HepG2 (cell line): ENCODE measurements around the gene RYR2. TPM values are rescaled to one million over a fixed set of nuclear protein-coding genes. Genes with fewer than 3 reads are reported as not detected.

ENCODE experiments used
- ATAC-seq: fragments of 200-7000 bp; cut with Tn5 transposase; 3 replicates; pipeline ENCODE4 v1.9.1; 2020; ENCODE audit warnings: mild to moderate bottlenecking, moderate library complexity
- BruUV-seq: library from RNA; stranded (reverse); fragments of 400-500 nt; replicated peaks from 2 replicates; lab custom pipeline; 2021; lab: Mats Ljungman, UMichigan
- CTCF ChIA-PET: fragments of 300-600 bp; formaldehyde crosslinking; extraction: SDS; loops from one replicate; lab custom pipeline; 2021; ENCODE audit warnings: low total read pairs, inconsistent platforms, low intra/inter-chr PET ratio; lab: Yijun Ruan, JAX
- POLR2A ChIA-PET: fragments of 350-600 bp; sonication (Branson Sonifier 250); formaldehyde crosslinking; loops from one replicate; lab custom pipeline; 2020; ENCODE audit warnings: antibody characterized with exemption, inconsistent platforms; lab: Yijun Ruan, JAX
- DNase-seq: peaks from one replicate; pipeline ENCODE4 v3.0.0-alpha.2; 2015; ENCODE audit warnings: low spot score
- FAIRE-seq: peaks from 3 replicates; lab custom pipeline; 2011; peaks lifted over from hg19 to GRCh38; lab: Jason Lieb, UNC
- H2AFZ ChIP-seq: one replicate; pipeline ENCODE4 v1.6.1; 2011; ENCODE audit warnings: low read length, inconsistent platforms
- H3K27ac ChIP-seq: fragments of 300-600 bp; 3 replicates; pipeline ENCODE4 v1.8.0; 2011; ENCODE audit warnings: mixed run types, mild to moderate bottlenecking, mixed read lengths, low read length, inconsistent platforms; ENCODE audit not compliant: insufficient read depth; ENCODE audit errors: extremely low read length
- H3K27me3 ChIP-seq, 2 experiments: fragments of 200-600 bp in 1 of 2; 2 replicates in 1 of 2; 3 replicates in 1 of 2; pipeline versions ENCODE4 v1.6.0 to v1.8.0; 2011; ENCODE audit warnings: low read length in 2 of 2, mild to moderate bottlenecking in 2 of 2, moderate library complexity in 2 of 2, inconsistent platforms in 1 of 2; ENCODE audit not compliant: insufficient read depth in 2 of 2, control insufficient read depth in 1 of 2
- H3K36me3 ChIP-seq, 2 experiments: fragments of 200-600 bp in 1 of 2; replicated peaks in 1 of 2; 2 replicates in 1 of 2; 3 replicates in 1 of 2; pipeline versions ENCODE4 v1.5.1 to v1.8.0; 2011; ENCODE audit warnings: low read length in 2 of 2, inconsistent platforms in 1 of 2; ENCODE audit not compliant: insufficient read depth in 2 of 2, control insufficient read depth in 1 of 2
- H3K4me1 ChIP-seq: 2 replicates; pipeline ENCODE4 v1.5.1; 2012; ENCODE audit warnings: low read length, inconsistent platforms; ENCODE audit not compliant: insufficient read depth
- H3K4me2 ChIP-seq: 2 replicates; pipeline ENCODE4 v1.6.0; 2011; ENCODE audit warnings: low read depth, low read length, inconsistent platforms
- H3K4me3 ChIP-seq, 3 experiments: fragments of 200-600 bp in 1 of 3; sonication (generic), shearing (Covaris generic) in 1 of 3; replicated peaks in 1 of 3; 2 replicates each; pipeline ENCODE4 v1.5.1; 2011 to 2016; ENCODE audit warnings: low read length in 3 of 3, inconsistent platforms in 2 of 3, low read depth in 2 of 3, mild to moderate bottlenecking in 2 of 3, control low read depth in 1 of 3, mixed read lengths in 1 of 3; ENCODE audit not compliant: insufficient read depth in 1 of 3
- H3K79me2 ChIP-seq: one replicate; pipeline ENCODE4 v1.6.1; 2011; ENCODE audit warnings: low read length, inconsistent platforms; ENCODE audit not compliant: insufficient read depth
- H3K9ac ChIP-seq: 2 replicates; pipeline ENCODE4 v1.6.0; 2011; ENCODE audit warnings: mild to moderate bottlenecking, low read depth, low read length, inconsistent platforms; ENCODE audit not compliant: insufficient read depth
- H3K9me3 ChIP-seq: 2 replicates; pipeline ENCODE4 v1.5.1; 2012; ENCODE audit warnings: mild to moderate bottlenecking, low read length
- H4K20me1 ChIP-seq: 2 replicates; pipeline ENCODE4 v1.6.0; 2011; ENCODE audit warnings: inconsistent platforms, mild to moderate bottlenecking, low read length, moderate library complexity; ENCODE audit not compliant: insufficient read depth
- DMTF1 ChIP-seq: sonication (generic); formaldehyde crosslinking; IDR thresholded peaks from 2 replicates; pipeline ENCODE4 v1.4.0; 2020; ENCODE audit warnings: mild to moderate bottlenecking, missing genetic modification reagents
- DR1 ChIP-seq: sonication (generic); formaldehyde crosslinking; IDR thresholded peaks from 2 replicates; pipeline ENCODE4 v1.8.0; 2021; ENCODE audit warnings: mild to moderate bottlenecking, missing genetic modification reagents, inconsistent platforms
- HMG20A ChIP-seq: IDR thresholded peaks from 2 replicates; pipeline ENCODE4 v1.6.1; 2016; ENCODE audit warnings: borderline replicate concordance
- MYNN ChIP-seq: sonication (generic); formaldehyde crosslinking; IDR thresholded peaks from 2 replicates; pipeline ENCODE4 v1.4.0; 2020; ENCODE audit warnings: mild to moderate bottlenecking, low read depth, missing genetic modification reagents
- NAIF1 ChIP-seq: sonication (generic); formaldehyde crosslinking; IDR thresholded peaks from 2 replicates; pipeline ENCODE4 v1.5.0; 2020; ENCODE audit warnings: mild to moderate bottlenecking, missing genetic modification reagents, borderline replicate concordance
- TBX3 ChIP-seq: fragments of 450-650 bp; IDR thresholded peaks from 2 replicates; pipeline ENCODE4 v1.6.1; 2017; ENCODE audit warnings: antibody characterized with exemption, mild to moderate bottlenecking, inconsistent platforms, borderline replicate concordance
- TOE1 ChIP-seq: sonication (generic); formaldehyde crosslinking; IDR thresholded peaks from 2 replicates; pipeline ENCODE4 v1.4.0; 2020; ENCODE audit warnings: mild to moderate bottlenecking, missing genetic modification reagents
- U2AF2 ChIP-seq: fragments of 200-400 bp; formaldehyde crosslinking; IDR thresholded peaks from 2 replicates; pipeline ENCODE4 v1.6.1; 2017; ENCODE audit warnings: low read depth, mild to moderate bottlenecking, low read length
- ZBTB40 ChIP-seq, 2 experiments: fragments of 450-650 bp in 1 of 2; sonication (generic) in 1 of 2; formaldehyde crosslinking in 1 of 2; IDR thresholded peaks; 2 replicates each; pipeline versions ENCODE4 v1.6.1 to v1.8.0; 2016 to 2022; ENCODE audit warnings: antibody characterized with exemption in 1 of 2, mild to moderate bottlenecking in 1 of 2, missing genetic modification reagents in 1 of 2
- ZNF180 ChIP-seq: sonication (generic); formaldehyde crosslinking; IDR thresholded peaks from 2 replicates; pipeline ENCODE4 v1.4.0; 2020; ENCODE audit warnings: low read depth, missing genetic modification reagents, borderline replicate concordance
- ZNF678 ChIP-seq: sonication (generic); formaldehyde crosslinking; IDR thresholded peaks from 2 replicates; pipeline ENCODE4 v1.4.0; 2020; ENCODE audit warnings: mild to moderate bottlenecking, missing genetic modification reagents
- ZSCAN12 ChIP-seq: sonication (generic); formaldehyde crosslinking; IDR thresholded peaks from 2 replicates; pipeline ENCODE4 v1.9.0; 2021; ENCODE audit warnings: mild to moderate bottlenecking, missing genetic modification reagents
- WGBS: methylation state at CpG from one replicate; pipeline ENCODE4 v1.1.6; 2017; ENCODE audit warnings: low lambda C conversion rate; 5-methylcytosine and 5-hydroxymethylcytosine counted together
- in situ Hi-C: cut with HindIII; loops from 2 replicates; pipeline ENCODE4 v1.10.0; 2017; ENCODE audit warnings: low pct_unique_long_range_greater_than_20kb; ENCODE audit not compliant: extremely low pct_ligation_motif_present
- intact Hi-C: fragments of 100-400 bp; cut with micrococcal nuclease; formaldehyde crosslinking; loops from one replicate; pipeline ENCODE4 v1.10.0; 2022; ENCODE audit not compliant: unreplicated experiment
- polyA plus RNA-seq, 8 experiments: library from polyadenylated mRNA; depleted of rRNA in 3 of 8; stranded (reverse) in 7 of 8; unstranded in 1 of 8; fragments of >200 nt; fragmentation: Illumina TruSeq in 4 of 8; extraction: Trizol in 4 of 8; gene quantifications; 2 replicates each; pipeline versions ENCODE4 v1.2.1 to v1.2.3, GENCODE V29; 2011 to 2016; ENCODE audit warnings: low read depth in 4 of 8, missing spikeins in 1 of 8, mixed read lengths in 1 of 8; ENCODE audit not compliant: insufficient read depth in 1 of 8
- total RNA-seq, 5 experiments: library from RNA; depleted of rRNA; stranded (reverse); fragments of >200 nt; fragmentation: Illumina TruSeq; extraction: Trizol; gene quantifications; 2 replicates each; pipeline ENCODE4 v1.2.3, GENCODE V29; 2016; ENCODE audit warnings: low read depth in 1 of 5

The RYR2 gene
- total and polyA plus RNA-seq, 2 of the 13 experiments (the other 11 are each of a cell fraction or from before 2014, with no cell fraction given), result not detected

DNA sequence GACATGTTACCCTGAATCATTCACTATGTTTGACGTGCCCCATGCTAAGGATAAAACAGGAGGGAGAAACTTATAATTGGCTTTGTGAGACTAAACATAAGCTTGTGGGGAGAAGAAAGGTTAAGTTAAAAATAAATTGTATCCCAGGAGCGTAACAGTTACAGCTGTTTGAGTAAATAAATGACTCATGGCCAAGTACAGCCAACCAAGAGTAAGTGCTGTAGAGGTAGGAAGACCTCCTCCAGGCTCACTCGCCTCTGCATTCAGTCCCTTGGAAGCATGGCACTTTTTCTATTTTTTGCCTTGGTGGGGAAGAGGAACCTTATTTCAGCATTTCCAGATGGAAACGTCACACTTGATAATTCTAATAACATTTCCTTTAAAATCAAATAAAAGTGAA is 732.3 kb downstream of the RYR2 start:
- no peak overlapping the region for H3K4me2 ChIP-seq
- in situ Hi-C loops (no loop called here), intact Hi-C loops (no loop called here)
- no peaks in the 10 kb centered on the region for H3K36me3 ChIP-seq
- no peak overlapping the region for H3K4me3 ChIP-seq
- H3K27me3 ChIP-seq, result no peaks in the 10 kb centered on the region
- no peaks in the 10 kb centered on the region for H3K9me3 ChIP-seq
- DNase-seq (no peak), FAIRE-seq (no peak), ATAC-seq (no peak)
- BruUV-seq, result no TSS peak
- H3K27ac ChIP-seq, result no peak overlapping the region
- no peak overlapping the region for H2AFZ ChIP-seq
- ChIA-PET CTCF (no interaction called here), POLR2A (no interaction called here)
- no peak overlapping the region for H3K9ac ChIP-seq
- no peaks in the 10 kb centered on the region for H3K79me2 ChIP-seq
- no peak for TF ChIP-seq TBX3
- no peak for TF ChIP-seq DMTF1 (CRISPR knock-in tag)
- TF ChIP-seq ZNF180 (CRISPR knock-in tag), result no peak
- no peak for TF ChIP-seq U2AF2
- TF ChIP-seq TOE1, result no peak
- no peak for TF ChIP-seq ZNF678 (CRISPR knock-in tag)
- TF ChIP-seq HMG20A (CRISPR knock-in tag), result no peak
- no peak for TF ChIP-seq ZBTB40 (IDR thresholded peaks at IDR 0.05)
- no peak for TF ChIP-seq ZBTB40 (CRISPR knock-in tag; IDR thresholded peaks at IDR 0.05)
- TF ChIP-seq MYNN, result no peak
- TF ChIP-seq DR1 (CRISPR knock-in tag), result no peak
- no peak for TF ChIP-seq ZSCAN12 (CRISPR knock-in tag)
- no peak for TF ChIP-seq NAIF1 (CRISPR knock-in tag)
- no peaks in the 10 kb centered on the region for H4K20me1 ChIP-seq
- 6% methylated on average over 4 of the region's 4 CpGs for WGBS
- H3K4me1 ChIP-seq, result no peaks in the 10 kb centered on the region
